AG04449 (cell line): Measurements from ENCODE around the gene ZNF74.

Source experiments
- CTCF ChIA-PET: fragments of 350-600 bp; formaldehyde crosslinking; extraction: SDS; loops from one replicate; lab custom pipeline; 2021; ENCODE audit warnings: antibody characterized with exemption; lab: Yijun Ruan, JAX
- POLR2A ChIA-PET: fragments of 400-600, 350-600 bp; formaldehyde crosslinking; extraction: SDS; loops from one replicate; lab custom pipeline; 2020; ENCODE audit warnings: antibody characterized with exemption, inconsistent platforms; lab: Yijun Ruan, JAX
- DNase-seq: peaks from one replicate; pipeline ENCODE4 v3.0.0-alpha.2; 2010; ENCODE audit warnings: low read depth, low spot score
- H3K4me3 ChIP-seq: 2 replicates; pipeline ENCODE4 v1.5.1; 2011; ENCODE audit warnings: low read depth, mild to moderate bottlenecking, control low read depth, low read length
- CTCF ChIP-seq: IDR thresholded peaks from one replicate; pipeline ENCODE4 v1.5.1; 2011; ENCODE audit warnings: mild to moderate bottlenecking, moderate library complexity, low read length, control low read depth, inconsistent platforms; ENCODE audit not compliant: insufficient read depth; ENCODE audit errors: missing control alignments

Gene ZNF74

GRCh38 chr22:20426259-20426615 is 32.3 kb downstream of the ZNF74 start:
- no peak for TF ChIP-seq CTCF
- ChIA-PET POLR2A (interaction anchor here (0.7 kb wide), 1 partner anchor 16 kb away, joined by 3 read pairs; no protein-coding TSS in a partner anchor), CTCF (interaction anchor here (0.8 to 1.7 kb wide), 2 partner anchors 8 to 177 kb away, joined by 3 to 11 read pairs; no protein-coding TSS in a partner anchor)
- no peak overlapping the region for H3K4me3 ChIP-seq
- DNase-seq, result no peak

GRCh38 chr22:20427104-20427944 is 33.4 kb downstream of the ZNF74 start:
- no peak for DNase-seq
- CTCF ChIA-PET, result interaction anchor here (0.8 to 1.7 kb wide), 2 partner anchors 9 to 176 kb away, joined by 3 to 11 read pairs; no protein-coding TSS in a partner anchor

GRCh38 chr22:20427945-20428417 is 34.0 kb downstream of the ZNF74 start:
- POLR2A ChIA-PET, result no interaction called here
- DNase-seq, result no peak
- TF ChIP-seq CTCF, result no peak
- CTCF ChIA-PET, result interaction anchor here (1.4 to 1.7 kb wide), 2 partner anchors 10 kb away, joined by 4 to 11 read pairs; no protein-coding TSS in a partner anchor
- no peak overlapping the region for H3K4me3 ChIP-seq

More at GRCh38 chr22:20427104-20427944, 33.4 kb downstream of the ZNF74 start:
- no peak overlapping the region for H3K4me3 ChIP-seq
- no peak for TF ChIP-seq CTCF
- POLR2A ChIA-PET, result no interaction called here

- CTCF ChIA-PET, result interaction anchor here (1.4 to 2.0 kb wide), 2 partner anchors 11 to 26 kb away, joined by 4 to 5 read pairs; no protein-coding TSS in a partner anchor
- POLR2A ChIA-PET, result no interaction called here
- no peak overlapping the region for H3K4me3 ChIP-seq
- no peak for TF ChIP-seq CTCF
- DNase-seq, result no peak
These were observed 34.7 kb downstream of the ZNF74 start for GRCh38 chr22:20428496-20429253.

- ChIA-PET POLR2A (no interaction called here), CTCF (interaction anchor here (1.4 to 2.0 kb wide), 2 partner anchors 12 to 25 kb away, joined by 4 to 5 read pairs; no protein-coding TSS in a partner anchor)
- DNase-seq, result no peak
- TF ChIP-seq CTCF, result no peak
- no peak overlapping the region for H3K4me3 ChIP-seq
These were observed 35.5 kb downstream of the ZNF74 start for GRCh38 chr22:20429254-20430100.
